Spleen (tissue), 11 donors: ENCODE data around the gene SPATA22. TPM values are rescaled to one million over a fixed set of nuclear protein-coding genes. Genes with fewer than 3 reads are reported as not detected.

Experiments
- DNase-seq: peaks from one replicate; pipeline ENCODE4 v3.0.0-alpha.2; 2020
- H3K27ac ChIP-seq, 8 donors: fragments of 200-600 bp; sonication (generic) in 7 of 8; 1 replicate in 4 of 8; 2 replicates in 4 of 8; pipeline versions ENCODE4 v1.5.0 to v1.8.0; 2016 to 2021; ENCODE audit warnings: inconsistent platforms in 4 of 8, mild to moderate bottlenecking in 4 of 8, moderate library complexity in 1 of 8
- H3K27me3 ChIP-seq, 7 donors: fragments of 200-600 bp; sonication (generic) in 6 of 7; replicated peaks in 1 of 7; 1 replicate in 4 of 7; 2 replicates in 3 of 7; pipeline versions ENCODE4 v1.5.0 to v1.8.0; 2016 to 2021; ENCODE audit warnings: inconsistent platforms in 3 of 7, mild to moderate bottlenecking in 1 of 7
- H3K36me3 ChIP-seq, 6 donors: fragments of 200-600 bp; sonication (generic) in 5 of 6; 1 replicate in 4 of 6; 2 replicates in 2 of 6; pipeline versions ENCODE4 v1.5.0 to v1.8.0; 2016 to 2021; ENCODE audit warnings: inconsistent platforms in 2 of 6
- H3K4me1 ChIP-seq, 6 donors: fragments of 200-600 bp; sonication (generic) in 5 of 6; 1 replicate in 3 of 6; 2 replicates in 3 of 6; pipeline versions ENCODE4 v1.5.0 to v1.8.0; 2016 to 2021; ENCODE audit warnings: inconsistent platforms in 3 of 6
- H3K4me3 ChIP-seq, 8 donors: fragments of 200-600 bp; sonication (generic) in 7 of 8; 1 replicate in 4 of 8; 2 replicates in 4 of 8; pipeline versions ENCODE4 v1.5.0 to v1.8.0; 2016 to 2021; ENCODE audit warnings: inconsistent platforms in 4 of 8, mild to moderate bottlenecking in 4 of 8, moderate library complexity in 2 of 8
- H3K9me3 ChIP-seq, 8 donors: fragments of 200-600 bp; sonication (generic) in 7 of 8; 1 replicate in 4 of 8; 2 replicates in 4 of 8; pipeline versions ENCODE4 v1.5.0 to v1.8.0; 2016 to 2021; ENCODE audit warnings: inconsistent platforms in 4 of 8
- POLR2A ChIP-seq, 3 donors: fragments of 450-650 bp; IDR thresholded peaks; one replicate each; pipeline ENCODE4 v1.5.1; 2017; ENCODE audit warnings: antibody characterized with exemption in 3 of 3, mild to moderate bottlenecking in 1 of 3
- POLR2AphosphoS5 ChIP-seq, 3 donors: sonication (generic); formaldehyde crosslinking; IDR thresholded peaks; one replicate each; pipeline ENCODE4 v1.5.1; 2017; ENCODE audit warnings: antibody characterized with exemption in 3 of 3
- WGBS, 5 donors: extraction: QIAGEN DNeasy Blood & Tissue Kit in 3 of 5; methylation state at CpG; one replicate each; pipeline versions ENCODE4 v1.1.5 to v1.1.7; 2013 to 2018; 5-methylcytosine and 5-hydroxymethylcytosine counted together
- intact Hi-C: fragments of 100-400 bp; cut with DNase I; formaldehyde crosslinking; loops from one replicate; pipeline ENCODE4 v1.15.0; 2023; ENCODE audit warnings: low total_unique reads
- polyA plus RNA-seq, 3 donors: library from polyadenylated mRNA; stranded (reverse); fragments of 200-250 nt; gene quantifications; one replicate each; pipeline ENCODE4 v1.2.1, GENCODE V29; 2013
- total RNA-seq, 7 donors: library from RNA; depleted of rRNA in 3 of 7; stranded (reverse); fragments of >200 nt in 3 of 7; fragmentation: NEBNext Ultra II Directional in 4 of 7; extraction: Animal tissue kit (Norgen Biotek cat#: 25700) in 4 of 7; gene quantifications; one replicate each; pipeline versions ENCODE4 v1.1.0 to v1.2.1, GENCODE V29; 2016 to 2021
- TF ChIP-seq, protein P1 (sequence below), 11 experiments: fragments of 200-600 bp in 7 of 11; fragments of 450-650 bp in 4 of 11; sonication (generic) in 4 of 11; IDR thresholded peaks in 8 of 11; conservative IDR thresholded peaks in 3 of 11; 1 replicate in 7 of 11; 2 replicates in 4 of 11; pipeline versions ENCODE4 v1.4.0 to v1.8.0; 2016 to 2021; ENCODE audit warnings: antibody characterized with exemption in 11 of 11, inconsistent platforms in 4 of 11, mild to moderate bottlenecking in 1 of 11
- donor health status: healthy with polysubstance abuse.
- donor health status: DM: no; HTN: no; CAD: no; lungs with moderate emphysema.
- donor health status: DM: no; HTN: no; CAD: no.
- donor health status: Bipolar disorder and iron deficiency.
- donor health status: healthy.
- donor health status: DM: no; HTN: no; CAD: no.
- donor health status: DM: yes; HTN: yes; CAD: no.

SPATA22 gene
- total and polyA plus RNA-seq, 10 donors = 0.22 to 0.80 (median 0.39) TPM; not detected in 6

DNA sequence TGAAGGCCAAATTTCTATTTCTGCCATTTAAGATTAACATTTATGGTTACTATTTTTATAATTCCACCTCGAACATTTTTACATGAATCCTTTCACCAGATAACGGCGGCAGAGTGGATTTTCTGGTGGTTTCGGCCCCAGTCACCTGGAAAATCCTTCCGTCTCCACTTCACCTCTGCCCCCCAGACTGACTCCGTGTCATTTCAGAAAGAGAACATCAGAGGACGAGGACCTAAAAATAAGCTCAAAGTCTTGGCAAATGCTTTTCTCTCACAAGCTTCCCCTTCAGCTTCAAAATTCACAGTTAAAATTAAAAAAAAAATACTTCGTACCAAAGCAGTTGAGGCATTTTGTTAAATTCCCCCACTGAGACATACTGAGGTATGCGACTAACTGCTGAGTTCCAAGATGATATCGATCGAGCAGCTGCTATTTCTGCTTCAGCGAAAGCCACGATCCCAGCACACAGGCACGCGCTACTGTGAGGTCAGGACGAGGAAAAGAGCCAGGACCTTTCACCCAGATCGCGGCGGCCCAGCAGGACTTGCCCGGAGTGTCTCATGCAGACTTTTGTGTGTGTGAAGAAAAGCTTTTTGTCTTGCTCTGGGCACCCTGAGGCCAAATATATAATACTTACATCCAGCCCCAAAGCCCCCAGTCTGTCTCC is 41.0 kb upstream of the SPATA22 start:
- WGBS, 5 donors = 69 to 80% (median 77%) methylated on average over 20 of the region's 20 CpGs
- Histone ChIP-seq H3K4me3 (no peak overlapping the region), H3K27ac (peak overlapping the region in 4 of 8 donors; percentile 1 to 47 (median 23)), H3K9me3 (no peaks in the 10 kb centered on the region), H3K4me1 (no peaks in the 10 kb centered on the region), H3K27me3 (no peaks in the 10 kb centered on the region), H3K36me3 (no peaks in the 10 kb centered on the region)
- no peak for DNase-seq
- TF ChIP-seq POLR2AphosphoS5 (IDR thresholded peaks at IDR 0.05) = no peak
- TF ChIP-seq, protein P1, sequence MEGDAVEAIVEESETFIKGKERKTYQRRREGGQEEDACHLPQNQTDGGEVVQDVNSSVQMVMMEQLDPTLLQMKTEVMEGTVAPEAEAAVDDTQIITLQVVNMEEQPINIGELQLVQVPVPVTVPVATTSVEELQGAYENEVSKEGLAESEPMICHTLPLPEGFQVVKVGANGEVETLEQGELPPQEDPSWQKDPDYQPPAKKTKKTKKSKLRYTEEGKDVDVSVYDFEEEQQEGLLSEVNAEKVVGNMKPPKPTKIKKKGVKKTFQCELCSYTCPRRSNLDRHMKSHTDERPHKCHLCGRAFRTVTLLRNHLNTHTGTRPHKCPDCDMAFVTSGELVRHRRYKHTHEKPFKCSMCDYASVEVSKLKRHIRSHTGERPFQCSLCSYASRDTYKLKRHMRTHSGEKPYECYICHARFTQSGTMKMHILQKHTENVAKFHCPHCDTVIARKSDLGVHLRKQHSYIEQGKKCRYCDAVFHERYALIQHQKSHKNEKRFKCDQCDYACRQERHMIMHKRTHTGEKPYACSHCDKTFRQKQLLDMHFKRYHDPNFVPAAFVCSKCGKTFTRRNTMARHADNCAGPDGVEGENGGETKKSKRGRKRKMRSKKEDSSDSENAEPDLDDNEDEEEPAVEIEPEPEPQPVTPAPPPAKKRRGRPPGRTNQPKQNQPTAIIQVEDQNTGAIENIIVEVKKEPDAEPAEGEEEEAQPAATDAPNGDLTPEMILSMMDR (IDR thresholded peaks at IDR 0.05 in 8 of 11, conservative IDR thresholded peaks at IDR 0.05 in 3 of 11) = no peak
- no peak for TF ChIP-seq POLR2A (IDR thresholded peaks at IDR 0.05)
- intact Hi-C loops = no loop called here

- no peaks in the 10 kb centered on the region for H3K36me3 ChIP-seq
- H3K4me1 ChIP-seq = no peaks in the 10 kb centered on the region
Observed at GRCh38 chr17:3511852-3512504, 40.4 kb upstream of the SPATA22 start.

GRCh38 chr17:3510090-3510489 is 38.5 kb upstream of the SPATA22 start:
- no peak overlapping the region for H3K27ac ChIP-seq
- H3K36me3 ChIP-seq = no peaks in the 10 kb centered on the region
- H3K4me3 ChIP-seq = no peak overlapping the region
- H3K27me3 ChIP-seq = no peaks in the 10 kb centered on the region
- H3K4me1 ChIP-seq = no peaks in the 10 kb centered on the region
- H3K9me3 ChIP-seq = no peaks in the 10 kb centered on the region
- intact Hi-C loops = no loop called here
- DNase-seq = no peak
- 65 to 67% (median 67%) methylated on average over 7 of the region's 7 CpGs for WGBS, 5 donors
- TF ChIP-seq, protein P1 (IDR thresholded peaks at IDR 0.05 in 8 of 11, conservative IDR thresholded peaks at IDR 0.05 in 3 of 11) = no peak
- TF ChIP-seq POLR2AphosphoS5 (IDR thresholded peaks at IDR 0.05) (no peak), POLR2A (IDR thresholded peaks at IDR 0.05) (no peak)

More at GRCh38 chr17:3511852-3512504, 40.4 kb upstream of the SPATA22 start:
- 74 to 87% (median 78%) methylated on average over 7 to 8 of the region's 8 CpGs for WGBS, 5 donors
- no peaks in the 10 kb centered on the region for H3K9me3 ChIP-seq
- no peaks in the 10 kb centered on the region for H3K27me3 ChIP-seq
- peak overlapping the region in 3 of 8 donors; percentile 1 to 47 (median 37) for H3K27ac ChIP-seq
- no peak overlapping the region for H3K4me3 ChIP-seq
- no peak for DNase-seq
- intact Hi-C loops = no loop called here
- TF ChIP-seq, protein P1 (IDR thresholded peaks at IDR 0.05 in 8 of 11, conservative IDR thresholded peaks at IDR 0.05 in 3 of 11) = no peak
- TF ChIP-seq POLR2AphosphoS5 (IDR thresholded peaks at IDR 0.05) (no peak), POLR2A (IDR thresholded peaks at IDR 0.05) (no peak)

GRCh38 chr17:3507869-3508268 is 36.2 kb upstream of the SPATA22 start:
- WGBS, 5 donors = 84 to 89% (median 87%) methylated on average over 3 of the region's 3 CpGs
- intact Hi-C loops = no loop called here

More at GRCh38 chr17:3507869-3508268, 36.2 kb upstream of the SPATA22 start:
- Histone ChIP-seq H3K27ac (no peak overlapping the region), H3K27me3 (no peaks in the 10 kb centered on the region), H3K4me1 (no peaks in the 10 kb centered on the region), H3K36me3 (no peaks in the 10 kb centered on the region), H3K9me3 (no peaks in the 10 kb centered on the region), H3K4me3 (no peak overlapping the region)
- TF ChIP-seq POLR2AphosphoS5 (IDR thresholded peaks at IDR 0.05) = no peak
- TF ChIP-seq, protein P1 (IDR thresholded peaks at IDR 0.05 in 8 of 11, conservative IDR thresholded peaks at IDR 0.05 in 3 of 11) = no peak
- TF ChIP-seq POLR2A (IDR thresholded peaks at IDR 0.05) = no peak
- no peak for DNase-seq
